ENCODE data around the gene PTPRH.

PTPRH gene

GRCh38 chr19:55240713-55241020, 31.4 kb upstream of the PTPRH start:
- no peak overlapping the region for H3K4me3 ChIP-seq (ENCODE audit: low read depth, low read length)
- DNase-seq (ENCODE audit: low read depth) = no peak
- no peak for TF ChIP-seq POLR2A (IDR thresholded peaks at IDR 0.05; ENCODE audit: extremely low read depth, insufficient read length)
- TF ChIP-seq, protein P1, sequence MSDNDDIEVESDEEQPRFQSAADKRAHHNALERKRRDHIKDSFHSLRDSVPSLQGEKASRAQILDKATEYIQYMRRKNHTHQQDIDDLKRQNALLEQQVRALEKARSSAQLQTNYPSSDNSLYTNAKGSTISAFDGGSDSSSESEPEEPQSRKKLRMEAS (IDR thresholded peaks at IDR 0.05; ENCODE audit: low read depth, low read length) = no peak
- no peak for TF ChIP-seq MYC (IDR thresholded peaks at IDR 0.05; ENCODE audit: low read depth, low read length)
- TF ChIP-seq, protein P2, sequence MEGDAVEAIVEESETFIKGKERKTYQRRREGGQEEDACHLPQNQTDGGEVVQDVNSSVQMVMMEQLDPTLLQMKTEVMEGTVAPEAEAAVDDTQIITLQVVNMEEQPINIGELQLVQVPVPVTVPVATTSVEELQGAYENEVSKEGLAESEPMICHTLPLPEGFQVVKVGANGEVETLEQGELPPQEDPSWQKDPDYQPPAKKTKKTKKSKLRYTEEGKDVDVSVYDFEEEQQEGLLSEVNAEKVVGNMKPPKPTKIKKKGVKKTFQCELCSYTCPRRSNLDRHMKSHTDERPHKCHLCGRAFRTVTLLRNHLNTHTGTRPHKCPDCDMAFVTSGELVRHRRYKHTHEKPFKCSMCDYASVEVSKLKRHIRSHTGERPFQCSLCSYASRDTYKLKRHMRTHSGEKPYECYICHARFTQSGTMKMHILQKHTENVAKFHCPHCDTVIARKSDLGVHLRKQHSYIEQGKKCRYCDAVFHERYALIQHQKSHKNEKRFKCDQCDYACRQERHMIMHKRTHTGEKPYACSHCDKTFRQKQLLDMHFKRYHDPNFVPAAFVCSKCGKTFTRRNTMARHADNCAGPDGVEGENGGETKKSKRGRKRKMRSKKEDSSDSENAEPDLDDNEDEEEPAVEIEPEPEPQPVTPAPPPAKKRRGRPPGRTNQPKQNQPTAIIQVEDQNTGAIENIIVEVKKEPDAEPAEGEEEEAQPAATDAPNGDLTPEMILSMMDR (IDR thresholded peaks at IDR 0.05; ENCODE audit: low read depth, low read length) = no peak

DNA sequence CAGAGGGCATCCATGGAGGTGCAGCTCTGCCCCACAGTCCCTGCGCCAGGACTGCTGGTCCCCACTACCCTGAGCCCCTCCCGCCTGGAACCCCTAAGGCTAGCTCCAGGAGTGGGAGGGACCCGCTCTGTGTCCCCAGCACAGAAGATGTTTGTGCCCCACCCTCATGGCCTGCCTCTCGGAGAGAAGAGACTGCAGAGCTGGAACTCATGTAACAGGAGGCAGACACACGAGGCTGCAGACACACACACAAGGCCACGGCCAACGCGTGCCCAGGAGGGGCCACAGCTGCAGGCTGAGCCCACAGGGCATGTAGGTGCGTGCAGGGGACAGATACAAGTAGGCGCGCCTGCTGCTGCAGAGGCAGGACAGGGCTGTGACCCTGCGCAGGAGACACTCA, 29.7 kb upstream of the PTPRH start:
- no peak overlapping the region for H3K4me3 ChIP-seq (ENCODE audit: low read depth, low read length)
- DNase-seq (ENCODE audit: low read depth) = no peak
- TF ChIP-seq POLR2A (IDR thresholded peaks at IDR 0.05; ENCODE audit: extremely low read depth, insufficient read length) = no peak
- no peak for TF ChIP-seq MYC (IDR thresholded peaks at IDR 0.05; ENCODE audit: low read depth, low read length)
- TF ChIP-seq, protein P2 (IDR thresholded peaks at IDR 0.05; ENCODE audit: low read depth, low read length) = no peak
- TF ChIP-seq, protein P1 (IDR thresholded peaks at IDR 0.05; ENCODE audit: low read depth, low read length) = no peak

DNA sequence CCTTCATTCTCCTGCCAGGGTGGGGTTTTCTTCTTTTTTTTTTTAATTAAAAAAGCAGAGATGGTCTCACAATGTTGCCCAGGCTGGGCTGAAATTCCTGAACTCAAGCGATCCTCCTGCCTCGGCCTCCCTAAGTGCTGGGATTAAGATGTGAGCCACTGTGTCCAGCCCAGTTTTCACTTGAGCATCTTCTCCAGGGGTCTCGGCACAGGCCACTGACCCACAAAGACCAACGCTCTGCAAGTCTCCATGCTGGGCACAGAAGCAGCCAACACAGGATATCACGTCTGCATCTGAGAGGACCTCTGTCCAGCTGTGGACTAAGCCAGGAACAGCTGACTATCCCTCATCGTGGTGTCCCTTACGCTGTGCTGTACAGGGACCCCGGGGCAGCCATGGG, 28.7 kb upstream of the PTPRH start:
- TF ChIP-seq MYC (IDR thresholded peaks at IDR 0.05; ENCODE audit: low read depth, low read length) (no peak), POLR2A (IDR thresholded peaks at IDR 0.05; ENCODE audit: extremely low read depth, insufficient read length) (no peak)
- TF ChIP-seq, protein P2 (IDR thresholded peaks at IDR 0.05; ENCODE audit: low read depth, low read length) = no peak
- TF ChIP-seq, protein P1 (IDR thresholded peaks at IDR 0.05; ENCODE audit: low read depth, low read length) = no peak
- no peak for DNase-seq (ENCODE audit: low read depth)
- H3K4me3 ChIP-seq (ENCODE audit: low read depth, low read length) = no peak overlapping the region

DNA sequence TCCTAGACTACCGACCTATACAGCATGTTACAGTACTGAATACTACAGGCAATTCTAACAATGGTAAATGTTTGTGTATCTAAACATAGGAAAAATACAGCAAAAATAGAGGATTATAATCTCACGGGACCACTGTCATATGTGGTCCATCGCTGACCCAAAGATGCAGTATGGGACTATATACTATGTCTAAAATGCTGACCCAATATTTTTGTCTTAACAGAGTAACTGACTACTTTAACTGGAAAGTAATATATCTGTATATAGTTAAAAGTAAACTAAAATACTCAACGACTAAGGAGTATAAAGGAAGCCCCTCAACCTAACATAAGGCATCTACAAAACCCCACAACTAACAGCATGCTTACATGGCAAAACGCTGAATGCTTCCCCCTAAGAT, 23.7 kb upstream of the PTPRH start:
- no peak overlapping the region for H3K4me3 ChIP-seq (ENCODE audit: low read depth, low read length)
- no peak for DNase-seq (ENCODE audit: low read depth)
- TF ChIP-seq, protein P2 (IDR thresholded peaks at IDR 0.05; ENCODE audit: low read depth, low read length) = no peak
- TF ChIP-seq, protein P1 (IDR thresholded peaks at IDR 0.05; ENCODE audit: low read depth, low read length) = no peak
- TF ChIP-seq POLR2A (IDR thresholded peaks at IDR 0.05; ENCODE audit: extremely low read depth, insufficient read length) (no peak), MYC (IDR thresholded peaks at IDR 0.05; ENCODE audit: low read depth, low read length) (no peak)

DNA sequence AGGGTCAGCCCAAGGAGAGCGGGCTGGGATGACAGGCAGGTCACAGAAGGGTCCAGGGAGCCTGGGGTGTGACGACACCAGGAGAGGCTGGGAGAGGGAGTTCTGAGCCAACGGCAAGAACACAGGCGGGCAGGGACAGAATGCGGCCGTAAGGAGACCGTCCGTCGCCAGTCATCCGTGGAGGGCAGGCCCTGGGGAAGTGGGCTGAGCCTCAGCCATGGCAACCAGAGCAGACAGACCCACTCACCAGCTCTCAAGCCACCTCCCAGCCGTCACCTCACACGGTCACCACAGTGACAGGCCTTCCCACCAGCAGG, 22.9 kb upstream of the PTPRH start:
- no peak for DNase-seq (ENCODE audit: low read depth)
- no peak overlapping the region for H3K4me3 ChIP-seq (ENCODE audit: low read depth, low read length)
- TF ChIP-seq, protein P1 (IDR thresholded peaks at IDR 0.05; ENCODE audit: low read depth, low read length) = no peak
- TF ChIP-seq, protein P2 (IDR thresholded peaks at IDR 0.05; ENCODE audit: low read depth, low read length) = no peak
- no peak for TF ChIP-seq POLR2A (IDR thresholded peaks at IDR 0.05; ENCODE audit: extremely low read depth, insufficient read length)
- TF ChIP-seq MYC (IDR thresholded peaks at IDR 0.05; ENCODE audit: low read depth, low read length) = no peak

Measured in NB4 (cell line).